ENCODE results near the gene RCHY1.
"Not testable (repeated sequence)": the region's sequence is repeated elsewhere in the genome, so short reads cannot be mapped to it uniquely, and the experiment has no call there.

The RCHY1 gene

DNA sequence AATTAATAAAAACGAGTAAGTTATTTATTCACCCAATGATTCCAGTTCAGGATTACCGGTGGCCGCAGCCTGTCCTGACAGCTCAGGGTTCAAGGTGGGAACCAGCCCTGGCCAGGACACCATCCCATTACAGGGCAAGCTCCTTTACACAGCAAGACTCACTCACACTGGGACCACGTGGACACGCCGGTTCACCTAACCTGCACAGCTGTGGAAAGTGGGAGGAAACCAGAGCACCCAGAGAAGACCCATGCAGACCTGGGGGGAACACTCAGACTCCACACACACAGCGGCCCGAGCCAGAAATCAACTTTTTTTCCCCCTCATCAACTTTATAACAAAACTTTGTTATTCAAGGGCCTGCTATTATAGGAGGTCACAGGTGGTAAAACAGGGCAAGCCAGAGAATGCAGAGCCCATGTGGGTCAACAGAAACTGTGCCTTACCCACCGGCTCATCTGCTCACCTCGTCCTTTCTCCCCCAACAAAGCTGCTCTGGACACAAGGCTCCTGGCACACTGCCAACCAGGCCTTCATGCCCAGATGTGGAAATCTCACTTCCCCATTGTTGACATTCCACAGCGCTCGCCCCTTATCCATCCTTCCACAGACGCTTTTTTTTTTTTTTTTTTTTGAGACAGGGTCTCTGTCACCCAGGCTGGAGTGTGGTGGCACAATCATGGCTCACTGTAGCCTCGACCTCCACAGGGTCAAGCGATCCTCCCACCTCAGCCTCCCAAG lies 33.6 kb upstream of the RCHY1 start:
- TF ChIP-seq, protein P1, sequence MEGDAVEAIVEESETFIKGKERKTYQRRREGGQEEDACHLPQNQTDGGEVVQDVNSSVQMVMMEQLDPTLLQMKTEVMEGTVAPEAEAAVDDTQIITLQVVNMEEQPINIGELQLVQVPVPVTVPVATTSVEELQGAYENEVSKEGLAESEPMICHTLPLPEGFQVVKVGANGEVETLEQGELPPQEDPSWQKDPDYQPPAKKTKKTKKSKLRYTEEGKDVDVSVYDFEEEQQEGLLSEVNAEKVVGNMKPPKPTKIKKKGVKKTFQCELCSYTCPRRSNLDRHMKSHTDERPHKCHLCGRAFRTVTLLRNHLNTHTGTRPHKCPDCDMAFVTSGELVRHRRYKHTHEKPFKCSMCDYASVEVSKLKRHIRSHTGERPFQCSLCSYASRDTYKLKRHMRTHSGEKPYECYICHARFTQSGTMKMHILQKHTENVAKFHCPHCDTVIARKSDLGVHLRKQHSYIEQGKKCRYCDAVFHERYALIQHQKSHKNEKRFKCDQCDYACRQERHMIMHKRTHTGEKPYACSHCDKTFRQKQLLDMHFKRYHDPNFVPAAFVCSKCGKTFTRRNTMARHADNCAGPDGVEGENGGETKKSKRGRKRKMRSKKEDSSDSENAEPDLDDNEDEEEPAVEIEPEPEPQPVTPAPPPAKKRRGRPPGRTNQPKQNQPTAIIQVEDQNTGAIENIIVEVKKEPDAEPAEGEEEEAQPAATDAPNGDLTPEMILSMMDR (IDR thresholded peaks at IDR 0.05; ENCODE audit: insufficient read depth, low read depth, low read length, missing control alignments), result no peak
- DNase-seq (ENCODE audit: low read depth), result peak; percentile 33
- H3K4me3 ChIP-seq (ENCODE audit: low read length), result no peak overlapping the region

DNA sequence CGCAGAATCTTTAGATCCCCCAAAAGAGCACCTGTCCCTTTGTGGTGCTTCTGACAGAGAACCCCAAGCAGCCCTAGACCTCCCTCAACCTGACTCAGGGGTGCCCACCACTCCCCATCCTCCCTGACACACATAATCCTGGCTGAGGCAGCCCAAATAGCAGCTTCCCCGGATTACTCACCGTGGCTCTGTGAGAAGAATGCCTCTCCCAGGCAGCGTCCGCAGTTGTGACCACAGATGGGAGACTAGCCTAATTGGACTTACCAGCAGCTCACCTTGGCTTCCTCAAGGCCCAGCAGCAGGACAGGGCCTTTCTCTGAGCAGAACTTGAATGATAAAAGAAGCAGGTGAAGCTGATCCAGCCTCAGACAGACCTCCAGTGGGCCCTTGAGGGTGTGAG lies 31.3 kb upstream of the RCHY1 start:
- peak; percentile 19 for DNase-seq (ENCODE audit: low read depth)
- no peak overlapping the region for H3K4me3 ChIP-seq (ENCODE audit: low read length)
- TF ChIP-seq, protein P1 (IDR thresholded peaks at IDR 0.05; ENCODE audit: insufficient read depth, low read depth, low read length, missing control alignments), result no peak

DNA sequence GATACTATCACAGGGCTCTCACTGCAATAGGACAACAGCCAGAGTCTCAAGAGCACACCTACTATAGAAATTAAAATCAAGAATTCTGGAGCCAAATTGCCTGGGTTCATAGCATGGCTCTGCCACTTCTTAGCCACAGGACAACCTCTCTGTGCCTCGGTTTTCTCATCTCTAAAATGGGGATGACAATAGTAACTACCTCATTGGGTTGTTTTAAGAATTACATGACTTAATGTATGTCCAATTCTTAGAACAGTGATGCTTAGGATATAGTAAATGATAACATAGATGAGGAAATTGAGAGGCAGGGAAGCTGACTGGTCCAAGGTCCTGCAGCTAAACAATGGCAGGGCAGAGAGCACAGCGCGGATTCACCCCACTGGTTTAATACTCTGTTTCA lies 30.7 kb upstream of the RCHY1 start:
- no peak overlapping the region for H3K4me3 ChIP-seq (ENCODE audit: low read length)
- DNase-seq (ENCODE audit: low read depth), result no peak
- TF ChIP-seq, protein P1 (IDR thresholded peaks at IDR 0.05; ENCODE audit: insufficient read depth, low read depth, low read length, missing control alignments), result no peak

DNA sequence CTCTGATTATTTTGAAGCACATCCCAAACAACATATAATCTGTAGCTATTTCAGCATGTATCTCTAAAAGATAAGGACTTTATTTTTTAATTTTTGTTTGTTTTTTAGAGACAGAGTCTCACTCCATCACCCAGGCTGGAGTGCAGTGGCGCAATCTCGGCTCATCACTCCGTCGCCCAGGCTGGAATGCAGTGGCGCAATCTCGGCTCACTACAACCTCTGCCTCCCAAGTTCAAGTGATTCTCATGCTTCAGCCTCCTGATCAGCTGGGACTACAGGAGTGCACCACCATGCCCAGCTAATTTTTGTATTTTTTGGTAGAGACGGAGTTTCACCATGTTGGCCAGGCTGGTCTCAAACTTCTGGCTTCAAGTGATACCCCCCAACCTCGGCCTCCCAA lies 30.0 kb upstream of the RCHY1 start:
- peak; percentile 12 for DNase-seq (ENCODE audit: low read depth)
- H3K4me3 ChIP-seq (ENCODE audit: low read length), result not testable (repeated sequence)

DNA sequence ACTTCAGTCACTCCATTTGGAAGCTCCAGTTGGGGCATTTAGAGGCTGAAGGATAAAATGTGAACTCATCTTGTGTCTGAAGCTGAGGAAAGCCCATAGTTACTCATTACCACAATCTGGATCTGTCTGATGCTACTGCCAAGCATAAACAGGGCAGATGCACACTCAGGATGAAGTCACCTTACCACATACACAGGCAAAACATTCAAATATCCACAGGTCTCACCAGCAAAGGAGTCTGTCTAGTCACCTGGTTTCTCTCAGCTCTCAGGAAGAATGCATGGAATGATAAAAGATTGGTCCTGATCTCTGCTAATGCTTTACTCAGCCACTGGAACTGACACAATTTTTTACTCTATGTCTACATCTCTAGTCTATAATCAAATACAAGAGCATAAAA lies 28.6 kb upstream of the RCHY1 start:
- no peak overlapping the region for H3K4me3 ChIP-seq (ENCODE audit: low read length)
- peak; percentile 97 for DNase-seq (ENCODE audit: low read depth)
- TF ChIP-seq, protein P1 (IDR thresholded peaks at IDR 0.05; ENCODE audit: insufficient read depth, low read depth, low read length, missing control alignments), result no peak

DNA sequence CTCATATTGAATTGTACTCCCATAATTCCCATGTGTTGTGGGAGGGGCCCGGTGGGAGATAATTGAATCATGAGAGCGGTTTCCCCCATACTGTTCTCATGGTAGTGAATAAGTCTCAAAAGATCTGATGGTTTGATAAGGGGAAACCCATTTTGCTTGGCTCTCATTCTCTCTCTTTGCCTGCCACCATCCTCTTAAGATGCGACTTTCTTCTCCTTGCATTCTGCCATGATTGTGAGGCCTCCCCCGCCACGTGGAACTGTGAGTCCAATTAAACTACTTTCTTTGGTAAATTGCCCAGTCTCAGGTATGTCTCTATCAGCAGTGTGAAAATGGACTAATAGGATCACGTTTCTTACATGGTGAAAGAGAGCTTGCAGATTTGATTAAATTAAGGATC lies 23.1 kb upstream of the RCHY1 start:
- DNase-seq (ENCODE audit: low read depth), result not testable (repeated sequence)

DNA sequence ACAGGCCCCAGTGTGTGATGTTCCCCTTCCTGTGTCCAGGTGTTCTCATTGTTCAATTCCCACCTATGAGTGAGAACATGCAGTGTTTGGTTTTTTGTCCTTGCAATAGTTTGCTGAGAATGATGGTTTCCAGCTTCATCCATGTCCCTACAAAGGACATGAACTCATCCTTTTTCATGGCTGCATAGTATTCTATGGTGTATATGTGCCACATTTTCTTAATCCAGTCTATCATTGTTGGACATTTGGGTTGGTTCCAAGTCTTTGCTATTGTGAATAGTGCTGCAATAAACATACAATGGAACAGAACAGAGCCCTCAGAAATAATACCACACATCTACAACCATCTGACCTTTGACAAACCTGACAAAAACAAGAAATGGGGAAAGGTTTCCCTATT lies 19.7 kb upstream of the RCHY1 start:
- not testable (repeated sequence) for DNase-seq (ENCODE audit: low read depth); H3K4me3 ChIP-seq (ENCODE audit: low read length)

More for the DNA sequence above, 23.1 kb upstream of the RCHY1 start:
- H3K4me3 ChIP-seq (ENCODE audit: low read length), result not testable (repeated sequence)

DNA sequence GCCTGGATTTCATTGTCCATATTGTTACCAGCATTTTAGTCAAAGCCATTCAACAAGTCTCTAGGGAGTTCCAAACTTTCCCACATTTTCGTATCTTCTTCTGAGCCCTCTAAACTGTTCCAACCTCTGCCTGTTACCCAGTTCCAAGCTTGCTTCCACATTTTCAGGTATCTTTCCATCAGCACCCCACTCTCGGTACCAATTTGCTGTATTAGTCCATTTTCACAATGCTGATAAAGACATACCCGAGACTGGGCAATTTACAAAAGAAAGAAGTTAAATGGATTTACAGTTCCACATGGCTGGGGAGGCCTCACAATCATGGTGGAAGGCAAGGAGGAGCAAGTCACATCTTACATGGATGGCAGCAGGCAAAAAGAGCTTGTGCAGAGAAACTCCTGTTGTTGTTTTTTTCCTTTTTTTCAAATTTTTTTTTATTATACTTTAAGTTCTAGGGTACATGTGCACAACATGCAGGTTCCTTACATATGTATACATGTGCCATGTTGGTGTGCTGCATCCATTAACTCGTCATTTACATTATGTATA lies 19.2 kb upstream of the RCHY1 start:
- DNase-seq (ENCODE audit: low read depth); H3K4me3 ChIP-seq (ENCODE audit: low read length): not testable (repeated sequence)

DNA sequence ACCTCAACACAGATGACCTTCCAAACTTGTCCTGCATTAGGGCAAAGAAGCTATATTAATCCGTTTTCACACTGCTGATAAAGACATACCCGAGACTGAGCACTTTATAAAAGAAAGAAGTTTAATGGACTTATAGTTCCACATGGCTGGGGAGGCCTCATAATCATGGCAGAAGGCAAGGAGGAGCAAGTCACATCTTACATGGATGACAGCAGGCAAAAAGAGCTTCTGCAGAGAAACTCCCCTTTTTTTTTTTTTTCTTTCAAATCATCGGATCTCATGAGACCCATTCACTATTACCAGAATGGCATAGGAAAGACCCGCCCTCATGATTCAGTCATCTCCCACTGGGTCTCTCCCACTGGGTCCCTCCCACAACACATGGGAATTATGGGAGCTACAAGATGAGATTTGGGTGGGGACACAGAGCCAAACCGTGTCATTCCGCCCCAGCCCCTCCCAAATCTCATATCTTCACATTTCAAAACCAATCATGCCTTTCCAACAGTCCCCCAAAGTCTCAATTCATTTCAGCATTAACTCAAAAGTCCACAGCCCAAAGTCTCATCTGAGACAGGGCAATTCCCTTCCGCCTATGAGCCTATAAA lies 17.4 kb upstream of the RCHY1 start:
- not testable (repeated sequence) for H3K4me3 ChIP-seq (ENCODE audit: low read length); DNase-seq (ENCODE audit: low read depth)
